ENCODE data around the gene AFAP1L1. TPM values are rescaled to one million over a fixed set of nuclear protein-coding genes. Genes with fewer than 3 reads are reported as not detected.
"Not testable (repeated sequence)": the region's sequence is repeated elsewhere in the genome, so short reads cannot be mapped to it uniquely, and the experiment has no call there.

The AFAP1L1 gene
- total RNA-seq, 1 experiment from 2014 or later, result 10.3 TPM

DNA sequence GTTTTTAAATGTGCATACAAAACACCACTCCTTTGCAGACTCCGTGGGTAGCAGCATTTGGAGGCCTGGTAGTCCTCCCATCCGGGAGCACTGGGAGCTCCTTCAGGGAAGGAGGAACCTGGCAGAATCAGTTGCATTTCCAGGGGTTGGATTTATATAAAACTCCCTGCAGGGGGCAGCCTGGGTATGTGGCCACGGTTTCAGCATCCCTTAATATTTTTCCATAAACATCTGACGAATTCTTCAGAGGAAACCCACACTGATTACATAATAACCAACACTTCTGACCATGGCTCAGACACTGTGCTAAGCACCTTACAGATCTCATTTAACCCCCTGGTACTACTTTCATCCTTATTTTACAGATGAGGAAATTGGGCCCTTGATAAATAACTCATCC, 6.1 kb upstream of the AFAP1L1 start:
- no TSS peak for BruUV-seq (replicated peaks)

DNA sequence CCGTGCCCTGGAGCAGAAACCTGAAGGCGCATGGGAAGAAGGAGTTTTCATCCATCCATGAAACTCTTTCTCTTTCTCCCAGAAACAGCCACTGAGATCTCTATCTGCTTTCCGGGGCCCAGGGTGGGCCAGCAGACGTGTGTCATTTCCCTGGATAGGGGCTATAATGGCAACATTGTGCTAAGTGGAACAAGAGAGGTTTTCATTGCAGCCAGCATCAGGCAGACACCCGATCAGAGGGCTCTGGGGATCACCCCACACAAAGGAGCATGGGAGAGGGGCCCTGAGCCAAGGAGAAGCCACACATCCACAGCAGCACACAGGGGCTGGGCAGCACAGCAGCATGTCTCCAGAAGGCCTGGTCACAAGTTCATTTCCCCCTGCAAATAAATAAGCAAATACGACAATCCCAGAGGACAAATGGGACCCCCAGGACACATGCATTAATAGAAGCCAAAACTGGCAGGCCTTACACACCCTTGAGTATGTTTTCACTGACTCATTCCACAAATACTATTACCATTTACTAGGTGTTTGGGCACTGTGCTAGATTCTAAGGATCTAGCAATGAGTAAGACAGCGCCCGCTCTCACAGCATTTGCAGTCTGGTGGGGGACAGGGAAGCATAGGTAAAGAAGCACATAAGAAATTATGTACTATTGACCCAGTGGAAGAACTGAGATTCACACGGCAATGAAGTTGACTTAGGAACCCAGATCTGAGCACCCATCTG, 4.3 kb upstream of the AFAP1L1 start:
- H3K9me3 Mint-ChIP-seq (ENCODE audit: low read depth, unreplicated experiment), result no peaks in the 10 kb centered on the region
- intact Hi-C loops (cut with micrococcal nuclease; ENCODE audit: unreplicated experiment), result loop anchor here (5.0 to 10.0 kb wide), 3 partner anchors 205 to 297 kb away; partner anchors contain the start of gene SH3TC2
- H3K4me1 Mint-ChIP-seq (ENCODE audit: low read depth, unreplicated experiment), result peaks cover 24% of the 10 kb centered on the region
- no peaks in the 10 kb centered on the region for H3K27me3 Mint-ChIP-seq (ENCODE audit: unreplicated experiment)
- H3K27ac Mint-ChIP-seq (ENCODE audit: unreplicated experiment), result no peak overlapping the region
- TF ChIP-seq, protein P1, sequence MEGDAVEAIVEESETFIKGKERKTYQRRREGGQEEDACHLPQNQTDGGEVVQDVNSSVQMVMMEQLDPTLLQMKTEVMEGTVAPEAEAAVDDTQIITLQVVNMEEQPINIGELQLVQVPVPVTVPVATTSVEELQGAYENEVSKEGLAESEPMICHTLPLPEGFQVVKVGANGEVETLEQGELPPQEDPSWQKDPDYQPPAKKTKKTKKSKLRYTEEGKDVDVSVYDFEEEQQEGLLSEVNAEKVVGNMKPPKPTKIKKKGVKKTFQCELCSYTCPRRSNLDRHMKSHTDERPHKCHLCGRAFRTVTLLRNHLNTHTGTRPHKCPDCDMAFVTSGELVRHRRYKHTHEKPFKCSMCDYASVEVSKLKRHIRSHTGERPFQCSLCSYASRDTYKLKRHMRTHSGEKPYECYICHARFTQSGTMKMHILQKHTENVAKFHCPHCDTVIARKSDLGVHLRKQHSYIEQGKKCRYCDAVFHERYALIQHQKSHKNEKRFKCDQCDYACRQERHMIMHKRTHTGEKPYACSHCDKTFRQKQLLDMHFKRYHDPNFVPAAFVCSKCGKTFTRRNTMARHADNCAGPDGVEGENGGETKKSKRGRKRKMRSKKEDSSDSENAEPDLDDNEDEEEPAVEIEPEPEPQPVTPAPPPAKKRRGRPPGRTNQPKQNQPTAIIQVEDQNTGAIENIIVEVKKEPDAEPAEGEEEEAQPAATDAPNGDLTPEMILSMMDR (IDR thresholded peaks at IDR 0.05; ENCODE audit: unreplicated experiment), result no peak
- no peak overlapping the region for H3K4me3 Mint-ChIP-seq (ENCODE audit: low read depth, unreplicated experiment)
- peaks cover 14% of the 10 kb centered on the region for H3K36me3 Mint-ChIP-seq (ENCODE audit: insufficient read depth, unreplicated experiment)
- CTCF ChIA-PET, result interaction anchor here (0.6 to 2.3 kb wide), 2 partner anchors 429 to 536 kb away, joined by 4 to 7 read pairs; no protein-coding TSS in a partner anchor
- DNase-seq, result no peak
- no TSS peak for BruUV-seq (replicated peaks)

More for the DNA sequence above, 6.1 kb upstream of the AFAP1L1 start:
- H3K27ac Mint-ChIP-seq (ENCODE audit: unreplicated experiment), result no peak overlapping the region
- H3K36me3 Mint-ChIP-seq (ENCODE audit: insufficient read depth, unreplicated experiment), result peaks cover 12% of the 10 kb centered on the region
- H3K27me3 Mint-ChIP-seq (ENCODE audit: unreplicated experiment), result no peaks in the 10 kb centered on the region
- peak; percentile 45 for DNase-seq
- no peak overlapping the region for H3K4me3 Mint-ChIP-seq (ENCODE audit: low read depth, unreplicated experiment)
- peaks cover 11% of the 10 kb centered on the region for H3K4me1 Mint-ChIP-seq (ENCODE audit: low read depth, unreplicated experiment)
- CTCF ChIA-PET, result interaction anchor here (0.7 to 2.3 kb wide), 13 partner anchors 8 to 535 kb away, joined by 3 to 17 read pairs (median 4); partner anchors contain the start of gene ABLIM3
- no peaks in the 10 kb centered on the region for H3K9me3 Mint-ChIP-seq (ENCODE audit: low read depth, unreplicated experiment)
- intact Hi-C loops (cut with micrococcal nuclease; ENCODE audit: unreplicated experiment), result loop anchor here (2.0 to 10.0 kb wide), 5 partner anchors 37 to 527 kb away; partner anchors contain the start of gene SH3TC2
- TF ChIP-seq, protein P1 (IDR thresholded peaks at IDR 0.05; ENCODE audit: unreplicated experiment), result peak; percentile 64

DNA sequence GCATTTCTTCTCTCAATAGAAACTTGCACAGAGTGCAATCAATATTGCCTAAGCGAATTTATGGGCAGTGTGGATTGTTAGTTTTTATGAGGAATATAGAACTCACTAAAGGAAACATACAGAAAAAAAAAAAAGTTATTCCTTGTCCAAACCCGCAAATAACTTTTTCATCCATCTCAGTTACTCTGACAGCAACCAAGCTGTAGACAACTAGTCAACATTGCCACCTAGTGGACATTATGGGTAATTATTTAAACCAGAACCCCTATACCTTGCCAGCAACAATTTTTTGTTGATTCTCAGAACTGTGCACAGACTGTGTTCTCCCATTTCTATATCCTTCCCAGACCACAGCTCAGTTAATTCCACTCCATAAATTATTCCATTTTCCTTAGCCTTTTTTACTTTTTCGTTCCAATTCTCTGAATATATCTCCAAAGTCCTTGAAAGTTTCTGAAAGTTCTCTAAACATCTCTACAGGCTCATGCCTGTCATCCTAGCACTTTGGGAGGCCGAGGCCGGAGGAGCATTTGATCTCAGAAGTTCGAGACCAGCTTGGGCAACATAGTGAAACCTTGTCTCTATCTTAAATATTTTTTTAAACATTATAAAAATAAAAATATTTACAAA, 2.6 kb upstream of the AFAP1L1 start:
- TF ChIP-seq, protein P1 (IDR thresholded peaks at IDR 0.05; ENCODE audit: unreplicated experiment), result peak; percentile 72
- H3K9me3 Mint-ChIP-seq (ENCODE audit: low read depth, unreplicated experiment), result no peaks in the 10 kb centered on the region
- CTCF ChIA-PET, result interaction anchor here (0.8 to 1.4 kb wide), 5 partner anchors 127 to 528 kb away, joined by 3 to 6 read pairs (median 6); partner anchors contain the start of gene ABLIM3
- H3K4me1 Mint-ChIP-seq (ENCODE audit: low read depth, unreplicated experiment), result peaks cover 28% of the 10 kb centered on the region
- no peaks in the 10 kb centered on the region for H3K27me3 Mint-ChIP-seq (ENCODE audit: unreplicated experiment)
- H3K4me3 Mint-ChIP-seq (ENCODE audit: low read depth, unreplicated experiment), result no peak overlapping the region
- no peak overlapping the region for H3K27ac Mint-ChIP-seq (ENCODE audit: unreplicated experiment)
- intact Hi-C loops (cut with micrococcal nuclease; ENCODE audit: unreplicated experiment), result loop anchor here (1.0 to 10.0 kb wide), 5 partner anchors 139 to 536 kb away; partner anchors contain the start of gene SH3TC2
- BruUV-seq (replicated peaks), result no TSS peak
- peak; percentile 18 for DNase-seq
- H3K36me3 Mint-ChIP-seq (ENCODE audit: insufficient read depth, unreplicated experiment), result peaks cover 16% of the 10 kb centered on the region

DNA sequence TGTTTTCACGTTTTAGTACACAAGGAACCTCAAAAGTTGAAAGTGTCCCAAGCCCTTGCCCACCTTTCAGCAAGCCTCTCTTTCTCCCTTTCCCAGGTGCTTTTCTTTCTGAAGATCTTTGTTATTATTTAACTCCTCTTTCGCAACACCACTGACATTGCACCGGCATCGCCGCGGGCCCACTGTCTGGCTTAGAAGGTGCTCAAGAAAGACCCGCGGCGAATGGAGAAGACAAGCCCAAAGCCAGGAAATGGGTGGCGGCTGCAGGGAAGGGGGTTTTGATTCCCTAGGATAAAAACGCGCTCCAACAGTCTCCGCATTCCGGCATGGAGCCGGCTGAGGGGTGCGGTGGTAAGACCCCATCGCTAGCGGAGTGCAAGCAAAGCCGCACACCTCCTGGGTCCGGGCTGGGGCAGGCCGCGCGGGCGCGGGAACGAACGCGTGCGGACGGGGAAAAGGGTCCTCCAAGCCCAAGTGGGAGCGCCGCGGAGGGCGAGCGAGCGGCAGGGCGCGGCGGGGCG, 404 bp upstream of the AFAP1L1 start:
- intact Hi-C loops (cut with micrococcal nuclease; ENCODE audit: unreplicated experiment), result no loop called here
- TF ChIP-seq, protein P1 (IDR thresholded peaks at IDR 0.05; ENCODE audit: unreplicated experiment), result no peak
- H3K36me3 Mint-ChIP-seq (ENCODE audit: insufficient read depth, unreplicated experiment), result peaks cover 16% of the 10 kb centered on the region
- no peaks in the 10 kb centered on the region for H3K27me3 Mint-ChIP-seq (ENCODE audit: unreplicated experiment)
- H3K4me3 Mint-ChIP-seq (ENCODE audit: low read depth, unreplicated experiment), result peak overlapping the region; percentile 92
- H3K27ac Mint-ChIP-seq (ENCODE audit: unreplicated experiment), result no peak overlapping the region
- H3K4me1 Mint-ChIP-seq (ENCODE audit: low read depth, unreplicated experiment), result peaks cover 16% of the 10 kb centered on the region
- DNase-seq, result peak; percentile 38
- CTCF ChIA-PET, result no interaction called here
- BruUV-seq (replicated peaks), result no TSS peak
- no peaks in the 10 kb centered on the region for H3K9me3 Mint-ChIP-seq (ENCODE audit: low read depth, unreplicated experiment)

- Mint-ChIP-seq H3K4me1 (ENCODE audit: low read depth, unreplicated experiment) (peaks cover 16% of the 10 kb centered on the region), H3K4me3 (ENCODE audit: low read depth, unreplicated experiment) (peak overlapping the region; percentile 92), H3K36me3 (ENCODE audit: insufficient read depth, unreplicated experiment) (peaks cover 16% of the 10 kb centered on the region)
- H3K27ac Mint-ChIP-seq (ENCODE audit: unreplicated experiment); H3K27me3 Mint-ChIP-seq (ENCODE audit: unreplicated experiment); intact Hi-C loops (cut with micrococcal nuclease; ENCODE audit: unreplicated experiment); DNase-seq; H3K9me3 Mint-ChIP-seq (ENCODE audit: low read depth, unreplicated experiment): not testable (repeated sequence)
- CTCF ChIA-PET, result interaction anchor here (0.9 to 1.0 kb wide), 2 partner anchors 145 to 542 kb away, joined by 3 to 5 read pairs; no protein-coding TSS in a partner anchor
- TSS peak; percentile 35 for BruUV-seq (replicated peaks)
Observed at GRCh38 chr5:149272781-149273180, 1.1 kb downstream of the AFAP1L1 start.
